GOT3 (cell line): ENCODE results near the gene TMEM43.
A peak's percentile ranks its signal among the peaks of the same experiment; 100 is the strongest.

Experiments used
- DNase-seq: peaks from one replicate; lab custom pipeline; 2025; ENCODE audit warnings: mixed read lengths; lab: John Stamatoyannopoulos, UW

Gene TMEM43

GRCh38 chr3:14121859-14122258 lies 3.0 kb upstream of the TMEM43 start:
- no peak for DNase-seq

GRCh38 chr3:14122301-14122700 lies 2.6 kb upstream of the TMEM43 start:
- DNase-seq: no peak

GRCh38 chr3:14123308-14124222 lies 1.3 kb upstream of the TMEM43 start:
- no peak for DNase-seq

GRCh38 chr3:14124223-14124614 lies 633 bp upstream of the TMEM43 start:
- DNase-seq: no peak

- DNase-seq: peak; percentile 41
Measured at GRCh38 chr3:14125193-14126016, 553 bp downstream of the TMEM43 start.

- DNase-seq: no peak
Measured at GRCh38 chr3:14126017-14126886, 1.4 kb downstream of the TMEM43 start.

- no peak for DNase-seq
Measured at GRCh38 chr3:14126887-14127505, 2.1 kb downstream of the TMEM43 start.

- no peak for DNase-seq
Measured at GRCh38 chr3:14127516-14128161, 2.8 kb downstream of the TMEM43 start.

- DNase-seq: no peak
Measured at GRCh38 chr3:14128724-14129123, 3.9 kb downstream of the TMEM43 start.

- DNase-seq: no peak
Measured at GRCh38 chr3:14129296-14129695, 4.4 kb downstream of the TMEM43 start.

GRCh38 chr3:14130230-14130629 lies 5.4 kb downstream of the TMEM43 start:
- no peak for DNase-seq

GRCh38 chr3:14130707-14131106 lies 5.9 kb downstream of the TMEM43 start:
- no peak for DNase-seq

GRCh38 chr3:14131134-14131533 lies 6.3 kb downstream of the TMEM43 start:
- DNase-seq: no peak

- DNase-seq: no peak
Measured at GRCh38 chr3:14132120-14132519, 7.3 kb downstream of the TMEM43 start.

- no peak for DNase-seq
Measured at GRCh38 chr3:14132689-14133088, 7.8 kb downstream of the TMEM43 start.

GRCh38 chr3:14133188-14133800 lies 8.4 kb downstream of the TMEM43 start:
- DNase-seq: no peak

- DNase-seq: no peak
Measured at GRCh38 chr3:14133876-14134275, 9.0 kb downstream of the TMEM43 start.

GRCh38 chr3:14134291-14134690 lies 9.4 kb downstream of the TMEM43 start:
- DNase-seq: no peak

- DNase-seq: no peak
Measured at GRCh38 chr3:14135581-14135980, 10.7 kb downstream of the TMEM43 start.

- no peak for DNase-seq
Measured at GRCh38 chr3:14137004-14137403, 12.2 kb downstream of the TMEM43 start.

GRCh38 chr3:14137445-14137844 lies 12.6 kb downstream of the TMEM43 start:
- no peak for DNase-seq
